Stimulated activated CD8-positive, alpha-beta memory T cell treated with anti-CD3 and anti-CD28 coated beads, Interleukin-7, amount 100 ng/mL, for 24 hours (primary cell): ENCODE data around the gene ERI3.
"Not testable (repeated sequence)": the region's sequence is repeated elsewhere in the genome, so short reads cannot be mapped to it uniquely, and the experiment has no call there.

ENCODE experiments used
- DNase-seq: peaks from one replicate; pipeline ENCODE4 v3.0.0-alpha.2; 2020; ENCODE audit warnings: low read depth

Gene ERI3

GRCh38 chr1:44208226-44208625 is 146.8 kb downstream of the ERI3 start:
- no peak for DNase-seq

GRCh38 chr1:44206545-44206944 is 148.5 kb downstream of the ERI3 start:
- DNase-seq, result not testable (repeated sequence)

GRCh38 chr1:44200336-44200735 is 154.7 kb downstream of the ERI3 start:
- no peak for DNase-seq

GRCh38 chr1:44174630-44175029 is 180.4 kb downstream of the ERI3 start:
- no peak for DNase-seq
